ENCODE measurements around the gene SLCO2A1. TPM values are rescaled to one million over a fixed set of nuclear protein-coding genes. Genes with fewer than 3 reads are reported as not detected.

Gene SLCO2A1
- total RNA-seq, 1 donor from 2014 or later: 11.6 TPM

DNA sequence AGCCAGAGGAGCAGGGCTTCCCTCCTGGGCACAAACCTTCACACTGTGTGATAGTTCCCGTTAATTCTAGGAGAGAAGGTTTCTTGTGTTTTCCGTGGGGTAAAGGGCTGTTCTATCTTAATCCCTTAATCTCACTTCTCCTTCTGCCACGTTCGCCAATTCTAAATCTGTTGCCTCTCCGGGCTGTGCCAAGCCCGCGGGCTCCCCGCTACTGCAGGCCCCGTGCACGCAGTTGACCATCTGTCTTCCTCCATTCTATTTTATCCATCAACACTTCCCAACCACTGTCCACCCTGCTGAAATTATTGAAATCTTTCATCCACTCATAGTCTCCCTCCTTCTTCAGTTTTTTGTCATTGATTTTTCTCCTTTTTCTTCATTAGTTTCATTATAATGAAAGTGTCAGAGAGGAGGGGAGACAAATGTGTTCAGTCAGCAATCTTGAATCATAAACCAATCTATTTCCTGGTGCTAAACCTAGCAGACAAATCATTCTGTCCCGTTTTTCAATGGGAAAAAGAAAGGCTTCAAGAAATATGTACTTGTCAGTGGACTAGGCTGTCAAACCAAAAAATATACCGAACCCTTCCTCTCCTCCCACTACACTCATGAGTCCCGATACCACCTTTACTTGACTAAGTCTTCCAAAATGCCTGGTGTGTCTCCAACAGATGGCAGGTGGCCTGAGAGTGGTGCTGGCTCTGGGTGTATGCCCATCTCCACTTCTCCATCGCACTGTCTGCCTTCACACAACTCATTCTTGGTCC lies 39.6 kb downstream of the SLCO2A1 start:
- intact Hi-C loops (cut with micrococcal nuclease): no loop called here
- no peak for ATAC-seq
- DNase-seq: no peak

GRCh38 chr3:133988631-133989161 lies 41.0 kb downstream of the SLCO2A1 start:
- intact Hi-C loops (cut with micrococcal nuclease): no loop called here
- ATAC-seq (no peak), DNase-seq (no peak)

GRCh38 chr3:133987948-133988484 lies 41.7 kb downstream of the SLCO2A1 start:
- intact Hi-C loops (cut with micrococcal nuclease): no loop called here
- no peak for ATAC-seq
- DNase-seq: no peak

DNA sequence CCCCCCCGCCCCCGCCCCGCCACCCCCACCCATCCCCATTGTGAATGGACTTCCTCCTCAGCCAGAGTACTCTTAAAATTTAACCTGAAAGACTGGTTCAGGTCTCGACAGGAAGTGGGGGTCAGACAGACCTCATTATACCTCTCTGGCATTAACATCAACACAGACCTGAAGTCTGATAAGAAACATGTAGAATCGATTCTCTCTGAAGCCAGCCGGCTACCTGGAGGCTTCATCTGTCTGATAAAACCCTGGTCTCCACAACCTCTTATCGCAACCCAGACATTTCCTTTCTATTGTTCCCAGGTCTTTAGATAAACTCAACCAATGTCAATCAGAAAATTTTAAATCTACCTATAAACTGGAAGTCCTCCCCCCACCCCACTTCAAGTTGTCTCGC lies 42.6 kb downstream of the SLCO2A1 start:
- intact Hi-C loops (cut with micrococcal nuclease): no loop called here
- ATAC-seq (no peak), DNase-seq (no peak)

DNA sequence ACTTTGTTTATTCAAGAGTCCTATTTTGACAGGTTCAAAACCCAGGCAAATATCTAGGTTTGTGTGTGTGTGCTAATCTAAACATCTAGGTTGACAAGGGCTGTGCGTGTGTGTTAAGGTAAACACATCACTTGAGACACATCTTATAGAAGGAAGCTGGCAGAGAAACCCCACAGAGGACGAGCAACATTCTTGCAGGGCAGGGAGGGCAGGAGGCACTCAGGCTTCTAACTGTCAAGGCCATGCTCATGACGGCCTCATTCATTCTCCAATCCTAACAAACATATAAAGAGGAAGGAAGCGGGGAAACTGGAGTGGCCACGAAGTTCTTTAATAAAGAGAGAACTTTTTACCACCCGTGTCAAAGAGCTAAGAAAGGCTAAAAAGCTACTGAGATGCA lies 43.4 kb downstream of the SLCO2A1 start:
- no peak for ATAC-seq
- intact Hi-C loops (cut with micrococcal nuclease): no loop called here
- no peak for DNase-seq

GRCh38 chr3:133984975-133985374 lies 44.8 kb downstream of the SLCO2A1 start:
- DNase-seq (no peak), ATAC-seq (no peak)
- intact Hi-C loops (cut with micrococcal nuclease): no loop called here

DNA sequence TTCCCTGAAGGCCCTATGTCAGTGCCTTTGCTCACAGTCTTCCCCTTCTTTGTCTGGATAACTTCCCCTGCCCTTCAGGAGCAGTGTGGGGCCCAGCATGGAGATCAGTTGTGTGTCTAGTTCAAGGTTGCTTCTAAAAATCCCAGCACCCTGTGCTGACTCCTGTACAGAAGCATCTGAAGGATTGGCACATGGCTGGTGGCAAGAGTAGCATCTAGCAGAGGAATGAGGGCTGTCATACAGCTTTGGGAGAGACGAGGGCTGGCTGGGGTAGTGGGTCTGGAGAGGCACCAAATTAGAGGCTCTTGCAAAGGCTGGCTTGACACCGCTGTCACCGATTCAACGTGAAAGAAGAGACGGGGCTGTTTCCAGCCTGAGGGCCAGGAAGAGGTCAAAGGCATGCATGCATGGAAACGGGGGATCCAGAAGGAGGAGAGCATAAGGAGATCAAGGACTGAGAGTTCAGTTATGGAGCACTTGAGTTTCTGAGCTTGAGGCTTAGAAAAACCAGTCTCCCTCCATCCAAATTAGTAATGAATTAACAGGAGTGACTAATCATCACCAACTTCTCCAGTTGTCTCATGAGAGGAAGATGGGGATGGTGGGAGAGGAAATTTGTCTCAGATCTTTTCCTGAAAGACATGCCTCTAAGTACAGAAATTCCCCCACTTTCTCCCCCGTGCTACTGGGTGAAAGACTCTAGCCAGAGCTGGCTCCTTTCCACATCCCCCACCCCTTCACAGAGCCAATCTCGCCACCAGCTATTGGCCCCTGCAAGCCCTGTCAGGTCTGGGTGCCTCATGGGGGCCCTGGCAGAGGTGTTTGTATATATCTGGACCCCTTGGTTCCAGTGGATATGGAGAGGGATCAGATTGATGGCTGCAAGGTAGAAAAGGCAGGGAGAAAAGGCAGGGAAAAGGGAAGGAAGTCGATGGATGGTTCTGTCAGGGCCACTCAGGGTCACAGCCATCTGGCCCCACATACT lies 45.9 kb downstream of the SLCO2A1 start:
- intact Hi-C loops (cut with micrococcal nuclease): no loop called here
- DNase-seq: no peak
- no peak for ATAC-seq

DNA sequence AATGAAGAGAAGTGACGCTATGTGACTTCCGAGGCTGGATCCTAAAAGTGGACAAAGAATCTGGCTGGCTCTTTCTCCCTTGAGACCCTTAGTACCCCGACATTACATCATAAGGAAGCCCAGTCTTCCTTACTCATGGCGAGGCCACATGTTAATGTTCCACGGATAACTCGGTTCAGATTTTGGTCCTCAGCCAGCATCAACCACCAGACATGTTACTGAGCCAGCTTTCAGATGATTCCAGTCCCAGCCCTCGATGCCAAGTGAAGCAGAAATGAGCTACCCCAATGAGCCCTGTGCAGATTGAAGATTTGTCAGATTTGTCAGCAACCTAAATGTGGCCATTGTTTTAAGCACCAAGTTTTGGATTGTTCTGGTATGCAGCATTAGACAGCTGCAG lies 46.6 kb downstream of the SLCO2A1 start:
- intact Hi-C loops (cut with micrococcal nuclease): no loop called here
- ATAC-seq: no peak

DNA sequence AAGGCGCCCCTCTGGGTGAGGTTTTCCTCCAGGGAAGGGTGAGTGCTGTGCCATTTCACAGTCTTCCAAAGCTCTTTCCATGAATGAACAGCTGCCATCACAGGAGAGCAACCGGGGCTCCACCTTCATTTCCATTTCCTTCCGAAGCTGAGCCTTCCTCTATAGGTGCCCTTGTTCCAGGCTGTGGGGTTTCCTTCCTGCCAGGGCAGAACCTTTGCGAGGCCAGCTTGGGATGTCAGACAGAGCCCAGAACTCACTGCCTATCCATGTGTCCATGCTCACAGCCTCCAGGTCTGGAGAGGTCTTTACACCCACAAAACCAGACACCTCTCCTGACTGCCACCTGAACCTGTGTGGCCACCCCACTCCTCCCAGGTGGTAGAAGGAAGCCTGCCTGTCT lies 49.2 kb downstream of the SLCO2A1 start:
- no peak for ATAC-seq
- intact Hi-C loops (cut with micrococcal nuclease): no loop called here
- no peak for DNase-seq

More for the DNA sequence above, 46.6 kb downstream of the SLCO2A1 start:
- DNase-seq: no peak

GRCh38 chr3:133980035-133980434 lies 49.7 kb downstream of the SLCO2A1 start:
- intact Hi-C loops (cut with micrococcal nuclease): no loop called here
- no peak for DNase-seq

GRCh38 chr3:133979553-133979952 lies 50.2 kb downstream of the SLCO2A1 start:
- peak; percentile 15 for ATAC-seq
- intact Hi-C loops (cut with micrococcal nuclease): no loop called here
- DNase-seq: no peak

More at GRCh38 chr3:133980035-133980434, 49.7 kb downstream of the SLCO2A1 start:
- no peak for ATAC-seq

DNA sequence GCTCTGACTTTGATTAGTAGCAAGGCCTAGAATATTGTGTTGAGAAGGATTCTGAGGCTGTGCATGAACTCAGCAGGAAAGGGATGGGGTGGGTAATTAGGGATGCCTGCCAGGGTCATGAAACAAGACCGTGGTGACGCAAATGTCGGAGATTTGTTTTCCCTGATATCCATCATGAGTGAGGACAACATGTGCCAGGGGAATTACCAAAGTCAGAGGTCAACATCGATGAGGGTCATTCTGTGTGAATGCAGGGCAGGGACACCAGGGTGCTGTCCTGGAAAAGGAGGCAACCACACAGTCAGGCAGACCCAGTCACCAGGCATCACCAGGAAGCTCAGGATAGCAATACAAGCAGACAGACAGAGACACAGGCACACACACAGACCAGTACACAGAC lies 52.2 kb downstream of the SLCO2A1 start:
- no peak for DNase-seq
- intact Hi-C loops (cut with micrococcal nuclease): no loop called here
- ATAC-seq: peak; percentile 52

- intact Hi-C loops (cut with micrococcal nuclease): no loop called here
- ATAC-seq (no peak), DNase-seq (no peak)
Measured at GRCh38 chr3:133973249-133973980, 56.3 kb downstream of the SLCO2A1 start.

- no peak for DNase-seq
- ATAC-seq: no peak
- intact Hi-C loops (cut with micrococcal nuclease): no loop called here
Measured at GRCh38 chr3:133972156-133972555, 57.6 kb downstream of the SLCO2A1 start.

GRCh38 chr3:133970916-133971315 lies 58.8 kb downstream of the SLCO2A1 start:
- DNase-seq (no peak), ATAC-seq (no peak)
- intact Hi-C loops (cut with micrococcal nuclease): no loop called here

- no peak for DNase-seq
Measured at GRCh38 chr3:133970339-133970738, 59.4 kb downstream of the SLCO2A1 start.

DNA sequence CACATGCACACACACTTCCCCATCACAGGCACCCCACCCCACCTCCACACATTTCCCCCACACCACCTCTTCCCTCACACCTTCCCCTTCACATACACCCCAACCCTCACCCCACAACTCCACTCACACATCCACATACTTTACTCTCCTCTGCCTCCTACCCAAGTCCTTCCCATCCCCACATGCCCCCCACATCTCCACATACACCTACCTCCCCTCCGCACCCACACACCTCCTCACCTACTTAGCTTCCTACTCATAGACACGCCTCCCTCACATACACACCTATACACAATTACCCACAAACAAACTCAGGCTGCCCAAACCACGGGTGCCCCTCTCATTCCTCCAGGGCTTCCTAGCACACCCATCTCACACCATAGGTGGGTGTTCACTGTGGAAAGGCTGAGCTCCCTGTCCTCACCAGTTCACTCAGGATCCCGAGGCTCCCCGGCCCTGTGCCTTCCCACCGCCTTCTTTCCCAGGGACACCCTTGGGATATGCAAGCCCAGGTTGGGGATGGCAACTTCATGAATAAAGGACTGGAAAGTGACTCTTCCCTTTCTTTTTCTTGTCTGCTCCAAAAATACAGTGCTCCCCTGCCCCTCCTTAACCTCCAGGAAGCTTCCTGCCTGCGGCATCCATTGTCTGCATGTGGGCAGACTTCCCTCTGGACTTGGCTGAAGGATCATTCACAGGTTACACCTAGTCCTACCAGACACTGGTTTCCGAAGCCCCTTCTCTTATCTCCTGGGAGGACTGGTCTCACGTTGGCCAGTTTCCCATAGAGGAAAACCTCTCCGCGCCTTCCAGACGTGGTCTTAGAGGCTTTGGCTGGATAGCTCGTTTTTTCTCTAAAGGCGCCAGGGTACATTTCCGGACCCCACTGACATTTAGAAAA lies 61.5 kb downstream of the SLCO2A1 start:
- DNase-seq (no peak), ATAC-seq (peak; percentile 53)
- intact Hi-C loops (cut with micrococcal nuclease): no loop called here

More at GRCh38 chr3:133970339-133970738, 59.4 kb downstream of the SLCO2A1 start:
- intact Hi-C loops (cut with micrococcal nuclease): no loop called here
- ATAC-seq: no peak

DNA sequence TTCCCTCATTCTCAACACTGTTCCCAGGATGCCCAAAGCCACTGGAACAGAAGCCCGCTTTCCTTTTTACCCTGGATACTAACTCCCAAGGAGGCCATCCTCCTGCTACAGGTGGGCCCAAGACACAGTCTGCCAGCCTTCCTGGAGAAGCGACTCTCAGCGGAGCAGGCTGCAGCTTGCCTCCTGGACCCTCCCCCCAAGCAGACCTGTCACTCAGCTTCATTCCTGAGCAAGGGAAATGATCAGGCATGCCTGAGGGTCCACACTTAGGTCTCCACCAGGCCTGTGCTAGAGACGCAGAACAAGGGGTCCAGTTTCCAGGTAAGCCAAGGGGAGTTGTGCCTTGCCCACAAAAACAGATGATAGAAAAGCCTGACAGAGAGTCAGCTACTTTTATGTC lies 62.8 kb downstream of the SLCO2A1 start:
- no peak for ATAC-seq
- DNase-seq: no peak
- intact Hi-C loops (cut with micrococcal nuclease): no loop called here

Data from left ventricle myocardium superior (tissue), 1 donor.